HG03045 (cell line): ENCODE measurements around the gene L1CAM.

ENCODE experiments used
- ATAC-seq: cut with Tn5 transposase; IDR thresholded peaks from one replicate; pipeline ENCODE4 v1.9.1; 2021; ENCODE audit warnings: mild to moderate bottlenecking, moderate library complexity; ENCODE audit not compliant: unreplicated experiment

L1CAM gene, protein sequence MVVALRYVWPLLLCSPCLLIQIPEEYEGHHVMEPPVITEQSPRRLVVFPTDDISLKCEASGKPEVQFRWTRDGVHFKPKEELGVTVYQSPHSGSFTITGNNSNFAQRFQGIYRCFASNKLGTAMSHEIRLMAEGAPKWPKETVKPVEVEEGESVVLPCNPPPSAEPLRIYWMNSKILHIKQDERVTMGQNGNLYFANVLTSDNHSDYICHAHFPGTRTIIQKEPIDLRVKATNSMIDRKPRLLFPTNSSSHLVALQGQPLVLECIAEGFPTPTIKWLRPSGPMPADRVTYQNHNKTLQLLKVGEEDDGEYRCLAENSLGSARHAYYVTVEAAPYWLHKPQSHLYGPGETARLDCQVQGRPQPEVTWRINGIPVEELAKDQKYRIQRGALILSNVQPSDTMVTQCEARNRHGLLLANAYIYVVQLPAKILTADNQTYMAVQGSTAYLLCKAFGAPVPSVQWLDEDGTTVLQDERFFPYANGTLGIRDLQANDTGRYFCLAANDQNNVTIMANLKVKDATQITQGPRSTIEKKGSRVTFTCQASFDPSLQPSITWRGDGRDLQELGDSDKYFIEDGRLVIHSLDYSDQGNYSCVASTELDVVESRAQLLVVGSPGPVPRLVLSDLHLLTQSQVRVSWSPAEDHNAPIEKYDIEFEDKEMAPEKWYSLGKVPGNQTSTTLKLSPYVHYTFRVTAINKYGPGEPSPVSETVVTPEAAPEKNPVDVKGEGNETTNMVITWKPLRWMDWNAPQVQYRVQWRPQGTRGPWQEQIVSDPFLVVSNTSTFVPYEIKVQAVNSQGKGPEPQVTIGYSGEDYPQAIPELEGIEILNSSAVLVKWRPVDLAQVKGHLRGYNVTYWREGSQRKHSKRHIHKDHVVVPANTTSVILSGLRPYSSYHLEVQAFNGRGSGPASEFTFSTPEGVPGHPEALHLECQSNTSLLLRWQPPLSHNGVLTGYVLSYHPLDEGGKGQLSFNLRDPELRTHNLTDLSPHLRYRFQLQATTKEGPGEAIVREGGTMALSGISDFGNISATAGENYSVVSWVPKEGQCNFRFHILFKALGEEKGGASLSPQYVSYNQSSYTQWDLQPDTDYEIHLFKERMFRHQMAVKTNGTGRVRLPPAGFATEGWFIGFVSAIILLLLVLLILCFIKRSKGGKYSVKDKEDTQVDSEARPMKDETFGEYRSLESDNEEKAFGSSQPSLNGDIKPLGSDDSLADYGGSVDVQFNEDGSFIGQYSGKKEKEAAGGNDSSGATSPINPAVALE

DNA sequence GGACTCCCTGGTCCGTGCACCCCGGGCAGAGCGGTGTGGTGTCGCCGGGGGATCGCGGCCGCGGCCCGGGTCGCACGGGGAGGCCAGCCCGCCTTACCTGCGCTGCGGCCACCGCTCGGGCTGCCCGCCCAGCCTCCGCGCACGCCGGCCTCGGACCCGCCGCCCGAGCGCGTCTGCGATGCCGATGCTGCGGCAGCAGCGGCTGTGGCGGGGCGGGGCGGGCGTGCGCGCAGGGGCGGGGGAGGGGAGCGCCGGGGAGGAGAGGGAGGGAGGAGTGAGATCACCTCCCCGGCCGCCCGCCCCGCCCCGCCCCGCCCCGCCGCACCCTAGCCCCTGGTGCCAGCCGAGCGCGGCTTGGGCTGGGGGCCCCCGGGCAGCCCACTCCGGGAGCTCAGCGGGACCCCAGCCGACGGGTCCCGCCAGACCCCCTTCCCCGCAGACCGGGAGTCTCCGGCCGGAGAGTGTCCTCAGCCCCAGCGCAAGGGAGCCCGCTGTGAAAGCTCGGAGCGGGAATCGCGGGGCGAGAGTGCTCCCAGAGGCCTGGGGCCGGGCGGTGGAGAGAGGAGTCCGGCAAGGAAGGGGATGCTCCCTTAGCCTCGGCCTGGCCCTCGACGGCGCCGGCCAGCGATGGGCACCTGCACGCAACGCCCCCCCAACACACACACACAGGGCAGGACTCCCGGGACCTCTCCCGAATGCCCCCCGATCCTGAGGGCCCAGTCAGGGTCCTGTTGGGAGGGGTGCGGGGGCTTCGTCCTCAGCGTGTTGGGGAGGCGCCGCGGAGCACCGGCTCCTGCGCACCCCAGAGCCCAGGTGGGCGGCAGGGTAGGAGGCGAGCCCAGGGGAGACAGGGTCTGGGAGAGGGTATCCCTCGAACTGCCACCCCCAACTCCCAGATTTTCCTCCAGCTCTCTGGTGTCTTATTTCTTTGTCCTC, at the start of gene L1CAM:
L1CAM (minus strand) TSS at position 206 of the 936 bp plus-strand sequence. CDS start 10,337 bp downstream, outside the sequence.
- ATAC-seq = no peak

DNA sequence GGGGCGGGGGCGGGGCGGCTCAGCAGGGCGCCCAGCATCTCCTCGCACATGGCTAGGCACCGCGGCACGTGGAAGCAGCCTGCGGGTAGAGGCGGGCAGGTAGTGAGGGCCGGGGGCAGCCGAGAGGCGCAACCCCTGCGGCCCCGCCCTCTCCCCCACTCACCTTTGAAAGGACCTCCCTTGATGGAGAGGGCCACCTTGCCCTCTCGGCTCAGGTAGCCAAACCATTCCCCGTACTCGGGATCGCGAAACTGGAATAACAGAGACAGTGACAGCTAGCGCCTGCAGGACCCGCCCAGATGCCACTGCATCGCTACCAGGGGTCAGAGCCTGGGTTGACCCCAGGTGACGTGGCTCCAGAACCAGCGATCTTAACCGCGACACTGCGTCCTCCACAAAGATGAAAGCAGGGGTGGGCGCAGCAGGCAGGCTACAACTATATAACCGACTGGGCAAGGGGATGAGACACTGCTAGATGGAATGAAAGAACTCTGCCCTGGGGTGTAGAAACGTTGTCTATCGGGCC, 49.4 kb upstream of the L1CAM start:
- peak; percentile 13 for ATAC-seq

DNA sequence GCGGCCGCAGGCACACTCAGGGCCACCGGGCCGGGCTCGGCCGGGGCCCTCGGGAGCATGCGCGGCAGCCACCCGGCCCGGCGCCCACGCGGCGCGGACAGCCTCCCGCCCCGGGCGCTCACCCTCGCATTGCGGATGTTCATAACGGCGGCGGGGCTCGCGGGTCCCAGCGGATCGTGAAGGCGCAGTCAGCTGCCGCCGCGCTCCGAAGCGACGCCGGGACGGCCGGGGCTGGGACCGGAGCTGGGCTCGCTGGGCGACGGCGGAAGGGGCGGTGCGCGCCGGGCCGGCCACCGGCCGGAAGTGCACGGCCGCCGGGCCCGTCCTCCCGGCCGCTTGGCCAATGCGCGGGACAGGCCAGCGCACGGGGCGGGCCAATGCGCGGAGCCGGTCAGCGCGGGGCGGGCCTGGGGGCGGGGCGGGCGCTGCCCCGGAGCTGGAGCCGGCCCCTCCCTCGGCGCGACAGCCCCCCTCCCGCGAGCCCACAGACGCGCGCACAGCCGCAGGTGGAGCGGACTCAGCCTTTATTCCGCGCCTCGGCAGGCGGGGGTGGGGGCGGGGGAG, 48.9 kb upstream of the L1CAM start, which contains the start of gene NAA10:
NAA10 (minus strand) TSS at position 276 of the 564 bp plus-strand sequence; CDS start at position 143, 133 bp downstream.
- peak; percentile 88 for ATAC-seq

DNA sequence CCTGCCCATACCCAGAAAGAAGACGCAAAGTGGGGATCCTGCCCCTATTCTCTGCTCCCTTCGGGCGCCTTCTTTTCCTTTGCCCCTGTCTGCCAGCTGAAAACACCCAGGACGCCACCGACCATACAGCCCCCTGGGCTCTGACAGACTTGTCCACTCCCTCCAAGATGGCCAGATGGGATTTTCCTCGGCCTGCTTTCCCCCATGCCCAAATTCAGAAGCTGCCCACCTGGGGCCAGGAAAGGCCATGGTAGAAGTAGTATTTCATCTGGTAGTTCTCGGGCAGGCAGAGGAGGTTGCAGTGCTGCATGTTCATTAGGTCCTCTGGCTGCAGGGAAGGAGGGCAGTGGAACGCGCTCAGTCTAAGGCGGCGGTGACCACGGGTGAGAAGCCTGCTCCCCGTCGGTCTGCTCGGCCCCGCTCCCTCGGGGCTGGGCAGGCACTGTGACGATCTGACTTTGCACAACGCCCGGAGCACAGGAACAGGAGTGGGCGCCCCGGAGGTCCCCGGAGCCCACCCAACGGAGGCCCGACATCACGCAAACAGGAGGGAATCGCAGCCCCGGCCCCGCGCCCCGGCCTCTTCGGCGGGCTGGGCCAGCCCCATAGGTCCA, 48.3 kb upstream of the L1CAM start:
- ATAC-seq = peak; percentile 9

DNA sequence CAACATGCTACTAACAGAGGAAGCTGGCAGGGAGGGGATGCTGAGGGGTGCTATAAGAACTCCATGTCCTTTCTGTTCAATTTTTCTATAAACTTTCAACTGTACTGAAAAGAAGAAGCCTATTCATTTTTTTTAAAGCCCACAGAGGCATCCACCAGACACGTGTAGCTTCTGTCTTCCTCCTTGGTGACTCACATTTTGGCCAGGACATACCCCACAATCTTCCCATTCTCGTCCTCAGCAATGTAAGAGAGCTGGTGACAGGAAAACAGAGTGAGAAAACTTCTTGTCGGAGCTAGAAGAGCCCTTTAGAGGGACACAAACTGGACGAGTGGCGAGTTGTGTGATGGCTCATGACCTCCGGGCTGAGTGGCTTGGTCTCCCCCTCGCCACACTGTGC, 47.8 kb upstream of the L1CAM start:
- ATAC-seq = no peak

DNA sequence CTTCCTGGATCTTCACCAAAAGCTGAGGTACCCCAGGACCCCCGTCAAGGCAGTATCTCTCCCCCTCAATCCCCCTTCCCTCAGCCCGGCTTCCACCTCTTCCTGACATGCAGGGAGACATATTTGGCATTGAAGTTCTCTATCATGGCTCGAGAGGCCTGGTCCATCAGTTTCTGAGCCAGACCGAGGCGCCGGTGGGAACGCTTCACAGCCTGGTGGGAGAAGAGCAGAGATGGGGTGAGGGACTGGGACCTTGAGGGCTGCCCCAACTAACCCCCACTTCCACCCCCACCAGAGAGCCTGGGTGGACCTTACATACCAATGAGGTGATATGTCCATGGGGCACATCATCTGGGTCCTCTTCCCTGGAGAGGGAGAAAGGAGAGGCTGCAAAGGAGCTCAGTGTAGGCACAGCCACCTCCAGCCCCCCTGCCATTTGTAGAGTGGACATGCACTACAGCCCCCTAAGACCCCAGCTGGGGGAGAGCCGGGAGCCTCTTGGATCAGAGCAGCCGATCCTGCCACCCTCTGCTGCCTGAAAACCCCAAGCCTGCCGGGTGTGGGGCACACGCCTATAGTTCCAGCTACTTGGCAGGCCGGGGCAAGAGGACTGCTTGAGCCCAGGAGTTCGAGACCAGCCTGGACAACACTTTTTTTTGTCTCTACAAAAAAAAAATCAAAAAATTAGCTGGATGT, 46.4 kb upstream of the L1CAM start:
- ATAC-seq = no peak

DNA sequence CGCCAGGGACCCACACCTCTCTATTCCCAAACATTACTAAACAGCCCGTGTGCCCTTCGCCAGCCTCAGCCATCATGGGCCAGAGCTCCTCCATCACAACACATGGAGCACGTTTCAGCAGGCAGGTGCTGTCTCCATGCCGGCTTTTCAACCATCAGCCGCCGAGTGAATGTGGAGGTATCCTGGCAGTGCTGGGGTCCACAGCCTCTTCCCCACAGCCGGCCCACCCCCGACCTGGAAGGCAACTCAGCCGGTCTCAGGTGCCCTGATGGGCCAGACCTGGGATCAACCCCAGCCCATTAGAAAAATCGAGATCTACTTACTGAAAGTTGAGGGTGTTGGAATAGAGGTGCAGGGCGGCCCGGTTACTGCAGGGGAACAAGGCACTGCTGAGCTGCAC, 45.8 kb upstream of the L1CAM start:
- no peak for ATAC-seq

DNA sequence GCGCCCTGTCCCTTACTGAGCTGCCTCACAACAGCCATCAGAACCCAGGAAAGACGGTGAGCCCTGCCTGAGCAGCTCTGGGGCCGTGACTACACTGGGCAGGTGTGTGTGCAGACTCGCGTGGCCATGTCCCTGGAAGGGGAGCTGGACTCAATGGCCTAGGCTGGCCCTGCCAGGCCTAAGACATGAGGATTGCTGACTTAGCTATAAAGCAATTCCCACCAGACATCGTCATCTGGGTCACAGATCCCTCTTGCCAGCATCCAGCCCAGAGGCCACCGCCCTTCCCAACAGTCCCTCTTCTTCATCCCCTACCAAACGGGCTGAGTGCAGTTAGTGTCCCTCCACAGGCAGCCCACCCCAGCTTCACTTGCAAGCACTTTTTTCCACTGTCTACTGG, 45.2 kb upstream of the L1CAM start:
- ATAC-seq = no peak

DNA sequence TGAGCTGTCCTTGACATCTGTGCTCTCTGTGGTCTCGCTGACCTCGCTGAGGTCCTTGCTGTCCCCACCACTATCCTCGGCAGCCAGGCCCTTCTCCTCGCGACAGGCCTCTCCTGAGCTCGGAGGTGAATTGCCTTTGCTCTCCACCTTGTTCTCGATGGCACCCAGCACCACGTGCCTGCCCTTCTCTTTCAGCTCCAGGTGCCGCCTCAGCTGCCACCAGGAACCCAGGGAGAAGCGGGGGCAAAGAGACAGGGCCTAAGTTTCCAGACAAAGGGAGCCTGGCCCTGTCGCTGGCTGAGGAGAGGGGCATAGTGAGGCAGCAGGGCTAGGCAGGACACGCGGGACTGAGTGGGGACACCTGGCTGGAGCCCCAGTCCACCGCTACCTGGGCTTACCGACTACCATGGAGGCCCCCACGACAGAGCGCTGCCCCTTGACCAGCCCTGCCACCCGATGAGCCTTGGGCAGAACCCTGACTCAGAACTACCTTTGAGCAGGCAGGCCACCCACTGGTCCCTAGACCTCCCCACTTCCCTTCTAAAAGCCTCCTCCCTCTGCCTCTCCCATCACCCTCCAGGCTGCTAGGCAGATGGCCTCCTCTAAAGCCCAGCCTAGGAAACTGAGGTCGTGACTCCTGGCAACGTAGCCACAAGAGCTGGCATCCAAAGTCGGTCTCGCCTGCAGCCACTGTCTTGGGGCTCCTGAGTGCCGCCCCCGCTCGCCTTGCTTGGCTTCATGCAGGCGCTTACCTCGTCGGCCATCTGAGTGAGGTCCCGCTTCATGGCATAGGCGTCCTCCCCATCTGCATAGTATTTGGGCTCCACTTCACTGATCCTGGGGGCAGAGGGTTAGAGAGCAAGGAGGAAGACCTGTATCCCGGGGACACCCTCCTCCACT, 44.3 kb upstream of the L1CAM start:
- no peak for ATAC-seq

DNA sequence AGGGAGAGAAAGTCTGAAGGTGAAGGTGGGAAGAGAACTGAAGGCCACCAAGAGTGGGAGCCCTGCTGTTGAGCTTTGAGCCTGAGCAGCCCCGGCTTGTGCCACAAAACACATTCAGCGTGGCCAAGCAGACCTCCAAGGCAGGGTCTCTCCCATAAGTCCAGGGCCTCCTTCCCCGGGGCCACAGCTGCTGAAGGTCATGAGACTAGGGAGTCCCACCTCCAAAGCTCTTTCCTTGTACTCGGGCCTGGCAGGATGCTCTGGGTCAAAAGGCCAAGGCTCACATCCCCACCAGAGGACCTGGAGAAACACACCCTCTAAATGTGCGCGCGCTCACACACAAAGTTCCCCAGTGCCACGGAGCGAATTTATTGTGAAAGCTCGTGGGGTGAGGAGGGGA, 43.6 kb upstream of the L1CAM start:
- no peak for ATAC-seq

DNA sequence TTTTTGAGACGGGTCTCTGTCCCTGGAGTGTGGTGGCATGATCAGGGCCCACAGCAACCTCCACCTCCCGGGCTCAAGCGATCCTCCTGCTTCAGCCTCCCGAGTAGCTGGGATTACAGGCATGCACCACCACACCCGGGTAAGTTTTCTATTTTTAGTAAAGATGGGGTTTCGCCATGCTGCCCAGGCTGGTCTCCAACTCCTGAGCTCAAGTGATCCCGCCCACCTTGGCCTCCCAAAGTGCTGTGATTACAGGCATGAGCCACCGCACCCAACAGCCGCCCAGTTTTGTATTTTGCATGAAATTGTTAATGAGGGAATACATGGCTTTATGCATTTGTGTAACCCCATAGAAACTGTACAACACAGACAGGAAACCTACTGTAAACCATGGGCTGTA, 42.9 kb upstream of the L1CAM start:
- ATAC-seq = no peak

DNA sequence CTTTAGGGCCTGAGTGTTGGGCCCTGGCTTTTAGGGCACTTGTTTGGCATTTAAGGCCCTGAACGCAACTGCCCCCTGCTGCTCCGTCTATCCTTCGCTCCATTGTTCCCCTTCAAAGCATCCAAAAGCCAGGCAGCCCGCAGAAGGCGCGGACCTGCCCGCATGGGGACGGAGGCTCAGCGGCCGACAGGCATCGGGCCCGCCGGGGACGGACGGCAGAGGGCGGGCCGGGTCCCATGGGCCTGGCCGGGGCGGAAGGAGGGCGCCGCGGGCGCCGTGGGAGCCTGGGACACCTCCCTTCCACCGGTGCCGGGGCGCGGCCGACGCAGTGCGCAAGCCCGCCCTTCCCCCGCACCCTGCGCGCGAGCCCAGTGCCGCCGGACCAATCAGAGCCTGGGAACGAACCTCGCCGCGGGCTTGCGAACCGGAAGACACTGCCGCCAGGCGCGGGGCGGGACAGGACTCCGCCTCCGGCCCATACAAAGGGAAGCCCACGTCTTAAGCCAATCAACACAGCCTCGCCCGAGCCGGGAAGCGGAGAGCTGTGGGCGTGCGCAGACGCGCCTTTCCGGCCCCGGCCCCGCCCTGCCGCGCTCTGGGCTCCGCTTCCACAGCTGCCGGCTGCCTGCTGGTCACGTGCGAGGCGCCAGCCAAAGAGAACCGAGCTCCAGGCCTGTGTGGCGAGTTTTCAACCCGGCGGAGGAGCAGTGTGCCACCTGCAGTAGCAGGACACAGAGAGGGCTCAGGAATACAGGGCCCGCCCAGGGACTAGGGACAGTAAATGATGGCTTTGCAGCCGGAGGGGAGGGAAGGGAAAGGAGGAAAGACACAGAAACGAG, 42.2 kb upstream of the L1CAM start:
- ATAC-seq = peak; percentile 73

DNA sequence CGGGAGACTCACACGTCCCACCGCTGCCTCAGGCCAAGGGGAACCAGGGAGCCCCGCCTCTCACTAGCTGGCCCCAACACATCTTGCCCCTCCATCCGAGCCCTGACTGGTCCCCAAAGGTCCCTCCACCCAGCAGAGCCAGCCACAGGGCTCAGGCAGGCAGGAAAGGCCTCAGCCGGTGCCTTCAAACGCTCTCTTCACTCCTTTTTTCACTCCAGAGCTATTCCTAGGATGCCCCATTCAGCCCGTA, 41.6 kb upstream of the L1CAM start:
- ATAC-seq = no peak

DNA sequence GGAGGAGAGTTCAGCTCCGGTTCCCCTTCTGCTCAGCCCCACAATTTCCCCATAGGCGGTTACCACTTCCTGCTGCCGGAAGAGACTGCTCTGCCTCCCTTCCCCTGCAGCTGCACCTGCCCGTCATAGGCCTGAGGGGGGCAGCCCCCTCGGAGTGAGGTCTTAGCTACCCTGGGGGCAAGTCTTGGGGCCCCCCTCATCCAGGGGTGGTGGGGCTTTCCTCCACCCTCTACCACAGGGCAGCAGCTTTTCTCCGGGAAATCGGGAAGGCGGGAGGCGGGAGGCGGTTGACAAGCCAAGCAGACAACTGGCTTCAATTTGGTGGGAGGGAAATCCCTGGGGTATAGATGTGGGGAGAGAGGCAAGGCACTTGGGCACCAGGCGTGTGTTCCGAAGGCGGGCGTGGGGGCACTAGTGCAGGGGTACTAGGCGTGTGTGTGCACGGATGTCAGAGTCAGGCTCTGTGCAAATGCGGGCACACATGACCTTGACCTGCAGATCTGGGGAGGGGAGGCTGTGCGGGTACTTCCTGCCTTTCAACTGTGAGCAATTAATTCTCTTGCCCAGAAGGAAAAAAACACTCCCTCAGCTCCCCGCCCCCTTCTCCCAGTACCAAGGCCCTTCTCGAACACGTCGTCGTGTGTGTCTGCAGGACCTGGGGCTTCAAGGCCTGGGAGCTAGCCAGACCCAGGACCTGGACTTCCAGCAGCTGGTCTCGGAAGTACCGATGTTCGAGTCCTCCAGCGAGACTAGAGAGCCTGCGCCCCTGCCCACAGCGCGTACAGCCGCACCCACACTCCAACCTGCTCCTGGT, 41.1 kb upstream of the L1CAM start:
- ATAC-seq = no peak

DNA sequence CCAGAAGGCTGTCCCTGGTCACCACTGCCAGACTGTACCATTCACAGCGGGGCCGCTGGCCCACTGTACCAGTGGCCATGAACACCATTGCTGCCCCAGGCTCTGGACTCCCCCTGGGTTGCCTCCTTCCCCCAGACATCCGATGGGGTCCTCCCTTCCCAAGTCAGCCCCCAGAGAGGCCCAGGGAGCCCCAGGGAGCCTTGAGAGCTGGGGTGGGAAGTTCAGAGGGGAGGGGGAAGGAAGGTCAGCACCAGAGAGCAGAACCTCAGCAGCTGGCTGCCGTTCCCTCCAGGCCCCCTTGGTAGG, 40.5 kb upstream of the L1CAM start:
- ATAC-seq = no peak
